AG04449 (cell line): Measurements from ENCODE around the gene CD81.
A peak's percentile ranks its signal among the peaks of the same experiment; 100 is the strongest.
"Not testable (repeated sequence)": the region's sequence is repeated elsewhere in the genome, so short reads cannot be mapped to it uniquely, and the experiment has no call there.

Source experiments
- CTCF ChIA-PET: fragments of 350-600 bp; formaldehyde crosslinking; extraction: SDS; loops from one replicate; lab custom pipeline; 2021; ENCODE audit warnings: antibody characterized with exemption; lab: Yijun Ruan, JAX
- POLR2A ChIA-PET: fragments of 400-600, 350-600 bp; formaldehyde crosslinking; extraction: SDS; loops from one replicate; lab custom pipeline; 2020; ENCODE audit warnings: antibody characterized with exemption, inconsistent platforms; lab: Yijun Ruan, JAX
- DNase-seq: peaks from one replicate; pipeline ENCODE4 v3.0.0-alpha.2; 2010; ENCODE audit warnings: low read depth, low spot score
- H3K4me3 ChIP-seq: 2 replicates; pipeline ENCODE4 v1.5.1; 2011; ENCODE audit warnings: low read depth, mild to moderate bottlenecking, control low read depth, low read length
- TF ChIP-seq, protein P1 (sequence below): IDR thresholded peaks from one replicate; pipeline ENCODE4 v1.5.1; 2011; ENCODE audit warnings: mild to moderate bottlenecking, moderate library complexity, low read length, control low read depth, inconsistent platforms; ENCODE audit not compliant: insufficient read depth; ENCODE audit errors: missing control alignments

CD81 gene

DNA sequence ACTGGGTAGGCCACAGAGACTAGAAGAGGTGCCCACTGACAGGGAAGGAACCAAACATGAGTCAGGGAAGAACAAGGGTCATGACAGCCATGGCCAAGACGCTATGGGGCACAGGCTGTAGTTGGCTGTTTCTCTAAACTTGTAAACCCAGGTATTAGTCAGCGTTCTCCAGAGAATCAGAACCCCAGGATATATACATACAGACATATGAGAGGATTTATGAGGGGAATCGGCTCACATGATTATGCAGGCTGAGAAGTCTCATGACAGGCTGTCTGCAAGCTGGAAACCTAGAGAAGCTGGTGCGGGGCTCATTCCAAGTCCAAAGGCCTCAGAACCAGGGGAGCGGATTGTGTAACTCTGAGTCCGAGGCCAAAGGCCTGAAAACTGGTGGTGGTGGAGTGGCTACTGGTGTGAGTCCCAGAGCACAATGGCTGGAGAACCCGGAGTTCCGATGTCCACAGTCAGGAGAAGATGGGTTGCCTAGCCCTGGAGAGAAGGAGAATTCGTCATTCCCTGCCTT is 29.7 kb upstream of the CD81 start:
- no peak overlapping the region for H3K4me3 ChIP-seq
- no peak for DNase-seq
- ChIA-PET CTCF (no interaction called here), POLR2A (no interaction called here)
- TF ChIP-seq, protein P1, sequence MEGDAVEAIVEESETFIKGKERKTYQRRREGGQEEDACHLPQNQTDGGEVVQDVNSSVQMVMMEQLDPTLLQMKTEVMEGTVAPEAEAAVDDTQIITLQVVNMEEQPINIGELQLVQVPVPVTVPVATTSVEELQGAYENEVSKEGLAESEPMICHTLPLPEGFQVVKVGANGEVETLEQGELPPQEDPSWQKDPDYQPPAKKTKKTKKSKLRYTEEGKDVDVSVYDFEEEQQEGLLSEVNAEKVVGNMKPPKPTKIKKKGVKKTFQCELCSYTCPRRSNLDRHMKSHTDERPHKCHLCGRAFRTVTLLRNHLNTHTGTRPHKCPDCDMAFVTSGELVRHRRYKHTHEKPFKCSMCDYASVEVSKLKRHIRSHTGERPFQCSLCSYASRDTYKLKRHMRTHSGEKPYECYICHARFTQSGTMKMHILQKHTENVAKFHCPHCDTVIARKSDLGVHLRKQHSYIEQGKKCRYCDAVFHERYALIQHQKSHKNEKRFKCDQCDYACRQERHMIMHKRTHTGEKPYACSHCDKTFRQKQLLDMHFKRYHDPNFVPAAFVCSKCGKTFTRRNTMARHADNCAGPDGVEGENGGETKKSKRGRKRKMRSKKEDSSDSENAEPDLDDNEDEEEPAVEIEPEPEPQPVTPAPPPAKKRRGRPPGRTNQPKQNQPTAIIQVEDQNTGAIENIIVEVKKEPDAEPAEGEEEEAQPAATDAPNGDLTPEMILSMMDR = no peak

- POLR2A ChIA-PET = no interaction called here
- TF ChIP-seq, protein P1 = no peak
- CTCF ChIA-PET = interaction anchor here (0.6 kb wide), 1 partner anchor 72 kb away, joined by 3 read pairs; no protein-coding TSS in a partner anchor
- peak; percentile 12 for DNase-seq
- no peak overlapping the region for H3K4me3 ChIP-seq
Measured at GRCh38 chr11:2348986-2349385, 28.1 kb upstream of the CD81 start.

DNA sequence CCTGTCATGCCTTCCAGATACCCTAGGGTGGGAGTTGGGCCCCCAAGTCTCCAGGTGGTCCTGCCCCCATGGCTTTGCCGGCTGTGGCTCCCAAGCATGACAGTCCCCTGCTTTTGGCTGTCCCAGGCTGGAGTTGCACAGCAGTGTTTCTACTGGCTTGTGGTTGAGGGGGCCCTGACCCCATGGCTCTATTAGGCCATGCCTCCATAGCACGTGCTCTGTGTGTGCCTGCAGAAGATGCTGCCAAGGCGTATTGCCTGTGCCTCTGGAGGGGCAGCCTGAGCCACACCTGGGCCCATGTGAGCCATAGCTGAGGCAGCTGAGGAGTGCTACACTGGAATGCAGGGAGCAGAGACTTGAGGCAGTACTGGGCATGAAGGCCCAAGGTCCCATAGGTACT is 25.4 kb upstream of the CD81 start:
- ChIA-PET CTCF (no interaction called here), POLR2A (no interaction called here)
- TF ChIP-seq, protein P1 = no peak

GRCh38 chr11:2352420-2352819 is 24.7 kb upstream of the CD81 start:
- ChIA-PET CTCF (no interaction called here), POLR2A (no interaction called here)
- DNase-seq = no peak
- TF ChIP-seq, protein P1 = no peak
- no peak overlapping the region for H3K4me3 ChIP-seq

More for the DNA sequence above, 25.4 kb upstream of the CD81 start:
- H3K4me3 ChIP-seq = no peak overlapping the region
- no peak for DNase-seq

DNA sequence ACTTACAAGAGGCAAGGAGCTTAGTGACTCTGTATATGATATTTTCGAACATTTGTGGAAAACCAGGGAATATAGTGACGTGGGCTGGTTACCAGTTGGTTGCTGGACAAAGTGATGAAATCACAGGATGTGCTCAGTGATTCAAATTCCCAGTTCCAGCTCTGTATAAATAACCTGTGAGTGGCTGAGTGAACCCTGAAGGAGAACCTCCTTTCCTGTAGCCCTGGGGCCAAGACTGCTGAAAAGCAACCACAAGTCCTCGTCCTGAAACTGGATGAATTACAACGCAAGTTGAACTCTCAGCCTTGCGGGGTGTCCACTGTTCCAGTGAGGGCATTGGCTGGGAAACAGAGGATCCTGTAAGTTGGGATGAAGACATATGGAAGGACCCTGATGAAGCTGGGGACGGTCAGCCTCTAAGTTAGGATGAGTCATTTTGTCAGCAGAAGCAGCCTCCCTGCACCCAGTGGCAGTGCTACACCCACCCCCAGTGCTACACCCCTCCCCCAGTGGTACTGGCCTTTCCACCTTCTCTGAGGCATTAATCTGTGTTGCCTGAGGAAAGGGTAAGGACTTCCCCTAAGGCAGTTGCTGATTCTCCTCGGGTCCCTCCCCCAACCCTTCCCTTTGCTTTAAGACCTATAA is 22.0 kb upstream of the CD81 start:
- ChIA-PET POLR2A (interaction anchor here (1.0 to 1.2 kb wide), 2 partner anchors 22 to 23 kb away, joined by 3 to 6 read pairs; no protein-coding TSS in a partner anchor), CTCF (interaction anchor here (1.0 to 1.4 kb wide), 2 partner anchors 50 to 64 kb away, joined by 3 to 5 read pairs; no protein-coding TSS in a partner anchor)
- TF ChIP-seq, protein P1 = no peak
- H3K4me3 ChIP-seq = no peak overlapping the region
- DNase-seq = no peak

DNA sequence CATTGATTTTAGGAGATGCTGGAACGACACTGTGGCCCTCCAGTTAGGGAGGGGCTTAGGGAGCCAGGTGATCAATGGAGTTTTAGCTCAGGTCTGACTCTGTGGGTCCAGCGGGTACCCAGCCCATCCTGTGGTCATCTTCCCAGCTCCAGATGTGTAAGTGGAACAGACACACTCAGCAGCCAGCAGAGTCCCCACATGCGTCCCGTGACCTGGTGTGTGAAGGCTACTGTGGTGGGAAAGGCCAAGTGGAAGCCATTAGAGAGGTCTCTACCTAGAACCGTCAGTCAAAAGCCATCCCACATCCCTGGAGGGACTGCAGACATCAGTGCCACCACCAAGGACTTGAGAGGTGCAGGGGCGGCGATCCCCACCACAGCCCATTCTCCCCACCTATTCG is 19.9 kb upstream of the CD81 start:
- no peak for DNase-seq
- ChIA-PET POLR2A (no interaction called here), CTCF (no interaction called here)
- TF ChIP-seq, protein P1 = no peak
- H3K4me3 ChIP-seq = no peak overlapping the region

GRCh38 chr11:2357651-2358050 is 19.5 kb upstream of the CD81 start:
- DNase-seq, CTCF ChIA-PET, H3K4me3 ChIP-seq, POLR2A ChIA-PET: not testable (repeated sequence)
